ENCODE results near the gene DGCR8. TPM values are rescaled to one million over a fixed set of nuclear protein-coding genes. Genes with fewer than 3 reads are reported as not detected.
A peak's percentile ranks its signal among the peaks of the same experiment; 100 is the strongest.

DGCR8 gene
- total RNA-seq, 6 experiments from 2014 or later, result 19.8 to 24.5 (median 22.0) TPM

DNA sequence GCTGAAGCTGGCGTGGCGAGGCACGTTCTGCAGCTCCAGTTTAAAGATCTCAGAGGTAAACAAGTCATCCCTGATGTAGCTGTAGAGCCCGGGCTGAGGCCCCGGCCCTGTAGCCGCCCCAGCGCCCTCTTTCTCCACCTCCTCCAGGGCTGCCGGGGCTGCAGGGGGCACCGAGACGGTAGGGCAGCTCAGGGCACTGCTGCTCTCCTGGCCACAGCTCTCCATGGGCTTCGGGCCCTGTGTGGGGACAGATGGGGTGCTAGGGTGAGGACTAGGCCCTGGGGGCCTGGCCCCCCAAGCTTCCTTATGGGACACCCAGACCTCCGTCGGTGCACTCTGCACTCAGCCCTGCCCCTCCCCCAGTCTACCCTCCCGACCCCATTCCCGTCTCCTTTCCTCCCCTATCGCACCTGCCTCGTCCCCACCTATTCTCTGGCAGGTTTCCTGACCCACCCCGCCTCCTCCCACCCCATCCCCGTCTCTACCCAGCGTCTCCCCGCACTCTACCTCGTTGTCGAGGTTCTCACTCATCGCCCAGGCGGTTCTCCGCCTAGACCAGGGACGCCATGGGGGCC is 36.4 kb downstream of the DGCR8 start:
- DNase-seq, result no peak
- peak overlapping the region; percentile 81 for H3K27ac Mint-ChIP-seq
- H3K27me3 Mint-ChIP-seq (ENCODE audit: insufficient read depth), result peaks cover 7% of the 10 kb centered on the region
- no peaks in the 10 kb centered on the region for H3K9me3 Mint-ChIP-seq
- TF ChIP-seq, protein P1, sequence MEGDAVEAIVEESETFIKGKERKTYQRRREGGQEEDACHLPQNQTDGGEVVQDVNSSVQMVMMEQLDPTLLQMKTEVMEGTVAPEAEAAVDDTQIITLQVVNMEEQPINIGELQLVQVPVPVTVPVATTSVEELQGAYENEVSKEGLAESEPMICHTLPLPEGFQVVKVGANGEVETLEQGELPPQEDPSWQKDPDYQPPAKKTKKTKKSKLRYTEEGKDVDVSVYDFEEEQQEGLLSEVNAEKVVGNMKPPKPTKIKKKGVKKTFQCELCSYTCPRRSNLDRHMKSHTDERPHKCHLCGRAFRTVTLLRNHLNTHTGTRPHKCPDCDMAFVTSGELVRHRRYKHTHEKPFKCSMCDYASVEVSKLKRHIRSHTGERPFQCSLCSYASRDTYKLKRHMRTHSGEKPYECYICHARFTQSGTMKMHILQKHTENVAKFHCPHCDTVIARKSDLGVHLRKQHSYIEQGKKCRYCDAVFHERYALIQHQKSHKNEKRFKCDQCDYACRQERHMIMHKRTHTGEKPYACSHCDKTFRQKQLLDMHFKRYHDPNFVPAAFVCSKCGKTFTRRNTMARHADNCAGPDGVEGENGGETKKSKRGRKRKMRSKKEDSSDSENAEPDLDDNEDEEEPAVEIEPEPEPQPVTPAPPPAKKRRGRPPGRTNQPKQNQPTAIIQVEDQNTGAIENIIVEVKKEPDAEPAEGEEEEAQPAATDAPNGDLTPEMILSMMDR (IDR thresholded peaks at IDR 0.05), result no peak
- peak overlapping the region; percentile 88 for H3K4me3 Mint-ChIP-seq
- peaks cover 17% of the 10 kb centered on the region for H3K4me1 Mint-ChIP-seq (ENCODE audit: low read depth)
- H3K36me3 Mint-ChIP-seq (ENCODE audit: low read depth), result peaks cover 19% of the 10 kb centered on the region

DNA sequence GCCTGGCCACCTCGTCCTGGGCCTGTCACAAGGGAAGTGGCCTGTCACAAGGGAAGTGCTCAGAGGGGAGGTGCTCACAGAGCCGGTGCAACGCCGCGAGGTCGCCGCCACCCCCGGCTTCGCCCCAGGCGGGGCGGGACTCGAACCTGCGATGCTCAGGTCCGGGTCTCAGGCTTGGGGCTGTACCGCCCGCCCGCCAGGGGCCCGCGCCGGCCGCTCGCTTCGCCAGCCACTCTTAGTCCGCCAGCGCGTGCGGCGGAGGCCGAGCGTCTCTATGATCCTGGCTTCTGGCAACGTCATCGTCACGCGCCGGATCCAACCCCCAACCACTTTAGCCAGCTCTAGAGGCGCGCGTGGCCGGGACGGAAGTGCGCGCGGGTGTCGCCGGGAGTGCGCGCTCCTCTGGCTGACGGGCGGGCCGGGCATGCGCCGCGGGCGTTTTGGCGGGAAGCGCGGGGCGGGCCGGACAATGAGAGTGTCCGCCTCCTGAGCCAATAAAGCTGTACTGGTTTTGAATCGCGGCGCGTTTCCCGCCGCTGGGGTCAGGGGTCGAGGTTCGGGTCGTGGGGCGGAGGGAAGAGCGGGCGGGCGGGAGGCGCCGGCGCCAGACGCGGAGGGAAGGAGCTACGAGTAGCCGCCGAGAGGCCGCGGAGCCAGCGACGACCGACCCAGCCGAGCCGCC is 37.1 kb downstream of the DGCR8 start, which contains the start of gene TRMT2A:
TRMT2A (minus strand) TSS at position 276 of the 682 bp plus-strand sequence. CDS start 320 bp downstream, outside the sequence.
- H3K27me3 Mint-ChIP-seq (ENCODE audit: insufficient read depth), result peaks cover 7% of the 10 kb centered on the region
- DNase-seq, result peak; percentile 97
- TF ChIP-seq, protein P1 (IDR thresholded peaks at IDR 0.05), result no peak; the same call in 1 of the 2 replicates
- H3K4me1 Mint-ChIP-seq (ENCODE audit: low read depth), result peaks cover 17% of the 10 kb centered on the region
- no peaks in the 10 kb centered on the region for H3K9me3 Mint-ChIP-seq
- peak within 1 kb of the TSS; percentile 81 for H3K27ac Mint-ChIP-seq
- peaks cover 19% of the 10 kb centered on the region for H3K36me3 Mint-ChIP-seq (ENCODE audit: low read depth)
- peak within 1 kb of the TSS; percentile 95 for H3K4me3 Mint-ChIP-seq

DNA sequence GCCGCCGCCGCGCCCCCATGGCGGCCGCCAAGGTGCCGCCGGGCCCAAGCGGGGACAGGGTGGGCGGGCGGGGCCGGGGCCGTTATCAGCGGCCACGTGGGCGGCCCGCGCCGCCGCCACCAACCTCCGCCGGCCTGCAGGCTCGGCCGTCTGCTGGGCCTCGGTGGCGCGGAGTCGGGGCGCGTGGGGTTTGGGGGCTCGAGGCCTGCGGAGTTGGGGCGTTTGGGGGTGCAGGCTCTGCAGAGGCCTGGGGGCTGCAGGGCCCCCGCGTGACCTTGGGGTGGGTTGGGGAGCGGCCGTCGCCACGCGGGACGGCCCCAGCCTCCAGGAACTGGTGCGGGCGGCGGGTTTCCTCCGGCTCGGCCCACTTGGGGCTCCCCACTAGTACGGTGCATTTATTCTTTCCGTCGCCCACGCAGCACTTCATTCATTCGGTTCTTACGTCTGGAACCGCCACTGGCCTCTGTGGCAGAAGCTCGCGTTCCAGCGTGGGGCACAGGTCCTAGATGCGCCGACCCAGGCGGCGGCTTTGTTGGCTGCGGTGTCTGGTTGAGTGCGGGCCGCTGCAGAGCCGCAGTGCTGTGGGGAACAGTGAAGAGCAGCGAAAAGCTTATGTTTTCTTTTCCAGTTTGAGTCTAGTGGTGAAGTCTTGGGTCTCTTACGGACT is 37.7 kb downstream of the DGCR8 start:
- DNase-seq, result peak; percentile 18

DNA sequence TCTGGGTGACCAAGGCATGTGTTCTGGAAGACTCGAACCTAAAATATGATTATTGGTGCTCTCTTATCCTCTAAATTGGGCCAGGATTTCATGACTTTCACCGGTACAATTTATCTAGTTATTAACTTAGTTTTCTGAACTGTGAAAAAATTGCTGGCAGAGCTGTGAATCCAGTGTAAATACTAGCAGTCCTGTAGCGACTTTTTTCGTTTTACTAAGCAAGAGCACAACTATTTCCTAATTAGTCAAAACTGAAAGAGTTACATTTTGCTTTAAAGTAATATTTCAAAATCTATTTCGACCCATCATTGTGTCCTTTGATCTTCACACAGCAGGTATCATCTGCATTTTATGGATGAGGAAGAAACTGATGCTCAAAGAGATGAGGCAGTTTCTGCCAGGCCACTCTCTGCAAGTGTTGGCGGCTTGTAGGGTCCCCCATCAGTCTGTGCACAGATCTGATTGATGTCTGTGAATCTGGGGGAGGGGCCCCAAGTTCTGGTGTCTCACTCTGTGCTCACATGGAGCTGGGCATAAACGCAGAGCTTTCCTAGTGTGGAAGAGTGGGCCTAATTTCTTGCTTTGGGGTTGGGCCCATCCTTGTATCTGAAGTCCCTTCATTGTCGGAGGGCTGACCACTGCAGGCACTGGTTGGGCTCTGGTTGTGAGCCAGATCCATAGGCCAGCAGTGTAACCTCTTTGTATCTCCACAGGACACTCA is 38.4 kb downstream of the DGCR8 start:
- Mint-ChIP-seq H3K27me3 (ENCODE audit: insufficient read depth) (peaks cover 7% of the 10 kb centered on the region), H3K9me3 (no peaks in the 10 kb centered on the region), H3K27ac (peak overlapping the region; percentile 76), H3K36me3 (ENCODE audit: low read depth) (peaks cover 19% of the 10 kb centered on the region), H3K4me1 (ENCODE audit: low read depth) (peaks cover 17% of the 10 kb centered on the region), H3K4me3 (peak overlapping the region; percentile 95)
- TF ChIP-seq, protein P1 (IDR thresholded peaks at IDR 0.05), result no peak
- no peak for DNase-seq

More for the DNA sequence above, 37.7 kb downstream of the DGCR8 start:
- Mint-ChIP-seq H3K4me3 (peak overlapping the region; percentile 95), H3K27me3 (ENCODE audit: insufficient read depth) (peaks cover 7% of the 10 kb centered on the region), H3K9me3 (no peaks in the 10 kb centered on the region), H3K4me1 (ENCODE audit: low read depth) (peaks cover 17% of the 10 kb centered on the region), H3K27ac (peak overlapping the region; percentile 76), H3K36me3 (ENCODE audit: low read depth) (peaks cover 19% of the 10 kb centered on the region)
- TF ChIP-seq, protein P1 (IDR thresholded peaks at IDR 0.05), result no peak

DNA sequence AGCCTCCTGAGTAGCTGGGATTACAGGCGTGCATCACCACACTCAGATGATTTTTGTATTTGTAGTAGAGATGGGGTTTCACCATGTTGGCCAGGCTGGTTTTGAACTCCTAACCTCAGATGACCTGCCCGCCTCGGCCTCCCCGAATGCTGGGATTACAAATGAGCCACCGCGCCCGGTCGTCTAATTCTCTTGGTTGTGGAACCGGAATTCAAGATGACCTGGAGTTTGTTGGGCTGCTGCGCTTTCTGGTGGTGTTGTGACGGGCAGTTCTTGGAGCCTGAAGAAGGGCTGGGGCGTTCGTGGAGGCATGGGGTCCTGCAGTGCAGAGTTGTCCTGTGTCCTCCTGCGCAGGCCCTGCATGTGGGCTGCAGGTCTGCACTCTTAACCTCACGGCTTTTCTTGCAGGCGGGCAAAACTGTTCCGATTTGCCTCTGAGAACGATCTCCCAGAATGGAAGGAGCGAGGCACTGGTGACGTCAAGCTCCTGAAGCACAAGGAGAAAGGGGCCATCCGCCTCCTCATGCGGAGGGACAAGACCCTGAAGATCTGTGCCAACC is 41.9 kb downstream of the DGCR8 start:
- H3K4me1 Mint-ChIP-seq (ENCODE audit: low read depth), result peaks cover 13% of the 10 kb centered on the region
- peaks cover 13% of the 10 kb centered on the region; the same call in 1 of the 2 replicates for H3K36me3 Mint-ChIP-seq (ENCODE audit: low read depth)
- no peak for DNase-seq
- TF ChIP-seq, protein P1 (IDR thresholded peaks at IDR 0.05), result no peak
- H3K9me3 Mint-ChIP-seq, result no peaks in the 10 kb centered on the region
- peaks cover 4% of the 10 kb centered on the region; the same call in 1 of the 2 replicates for H3K27me3 Mint-ChIP-seq (ENCODE audit: insufficient read depth)
- no peak overlapping the region for H3K4me3 Mint-ChIP-seq
- no peak overlapping the region for H3K27ac Mint-ChIP-seq

Measured in HFFc6 (cell line).